AG04449 (cell line): Measurements from ENCODE around the gene MEGF9.

Experiments used
- CTCF ChIA-PET: fragments of 350-600 bp; formaldehyde crosslinking; extraction: SDS; loops from one replicate; lab custom pipeline; 2021; ENCODE audit warnings: antibody characterized with exemption; lab: Yijun Ruan, JAX
- POLR2A ChIA-PET: fragments of 400-600, 350-600 bp; formaldehyde crosslinking; extraction: SDS; loops from one replicate; lab custom pipeline; 2020; ENCODE audit warnings: antibody characterized with exemption, inconsistent platforms; lab: Yijun Ruan, JAX
- DNase-seq: peaks from one replicate; pipeline ENCODE4 v3.0.0-alpha.2; 2010; ENCODE audit warnings: low read depth, low spot score
- H3K4me3 ChIP-seq: 2 replicates; pipeline ENCODE4 v1.5.1; 2011; ENCODE audit warnings: low read depth, mild to moderate bottlenecking, control low read depth, low read length
- TF ChIP-seq, protein P1 (sequence below): IDR thresholded peaks from one replicate; pipeline ENCODE4 v1.5.1; 2011; ENCODE audit warnings: mild to moderate bottlenecking, moderate library complexity, low read length, control low read depth, inconsistent platforms; ENCODE audit not compliant: insufficient read depth; ENCODE audit errors: missing control alignments

MEGF9 gene

DNA sequence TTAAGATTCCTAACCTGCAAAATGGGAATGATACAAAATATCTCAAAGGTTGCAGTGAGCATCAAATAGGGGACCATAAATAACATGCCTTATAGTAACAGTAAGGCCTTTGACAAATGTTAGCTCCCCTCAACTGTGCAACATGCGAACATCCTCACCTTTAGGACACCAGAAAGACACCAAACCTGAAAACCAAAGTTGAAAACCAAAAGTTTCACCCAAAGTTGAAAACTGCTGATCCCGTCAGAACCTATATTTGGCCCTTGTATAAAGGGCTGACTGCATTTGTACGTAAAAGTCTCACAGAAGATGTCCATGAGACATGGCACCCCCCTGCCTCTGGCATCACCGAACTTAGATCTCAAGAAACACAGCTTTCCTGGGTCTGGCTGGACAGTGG, 146.4 kb downstream of the MEGF9 start:
- H3K4me3 ChIP-seq: no peak overlapping the region
- DNase-seq: no peak
- CTCF ChIA-PET: no interaction called here
- POLR2A ChIA-PET: no interaction called here
- TF ChIP-seq, protein P1, sequence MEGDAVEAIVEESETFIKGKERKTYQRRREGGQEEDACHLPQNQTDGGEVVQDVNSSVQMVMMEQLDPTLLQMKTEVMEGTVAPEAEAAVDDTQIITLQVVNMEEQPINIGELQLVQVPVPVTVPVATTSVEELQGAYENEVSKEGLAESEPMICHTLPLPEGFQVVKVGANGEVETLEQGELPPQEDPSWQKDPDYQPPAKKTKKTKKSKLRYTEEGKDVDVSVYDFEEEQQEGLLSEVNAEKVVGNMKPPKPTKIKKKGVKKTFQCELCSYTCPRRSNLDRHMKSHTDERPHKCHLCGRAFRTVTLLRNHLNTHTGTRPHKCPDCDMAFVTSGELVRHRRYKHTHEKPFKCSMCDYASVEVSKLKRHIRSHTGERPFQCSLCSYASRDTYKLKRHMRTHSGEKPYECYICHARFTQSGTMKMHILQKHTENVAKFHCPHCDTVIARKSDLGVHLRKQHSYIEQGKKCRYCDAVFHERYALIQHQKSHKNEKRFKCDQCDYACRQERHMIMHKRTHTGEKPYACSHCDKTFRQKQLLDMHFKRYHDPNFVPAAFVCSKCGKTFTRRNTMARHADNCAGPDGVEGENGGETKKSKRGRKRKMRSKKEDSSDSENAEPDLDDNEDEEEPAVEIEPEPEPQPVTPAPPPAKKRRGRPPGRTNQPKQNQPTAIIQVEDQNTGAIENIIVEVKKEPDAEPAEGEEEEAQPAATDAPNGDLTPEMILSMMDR: no peak

DNA sequence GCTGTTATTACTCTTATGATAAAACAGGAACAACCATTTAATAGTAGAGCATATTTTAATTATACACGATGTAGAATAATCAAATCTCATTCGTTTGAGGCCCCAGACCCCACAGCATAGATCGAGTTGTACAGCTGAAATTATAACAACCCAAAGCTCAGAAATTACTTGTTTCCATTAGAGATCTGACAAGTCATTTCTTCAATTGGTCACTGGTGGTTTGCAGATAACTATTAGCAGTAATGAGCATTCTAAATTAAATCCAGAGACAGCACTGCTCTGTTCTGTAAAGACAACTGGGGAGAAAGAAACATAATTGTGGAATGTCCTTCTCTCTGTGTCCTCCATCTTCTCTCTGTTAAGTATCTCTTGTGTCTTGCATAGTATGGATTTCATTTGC, 147.2 kb downstream of the MEGF9 start:
- TF ChIP-seq, protein P1: no peak
- no peak overlapping the region for H3K4me3 ChIP-seq
- ChIA-PET CTCF (no interaction called here), POLR2A (no interaction called here)
- no peak for DNase-seq

DNA sequence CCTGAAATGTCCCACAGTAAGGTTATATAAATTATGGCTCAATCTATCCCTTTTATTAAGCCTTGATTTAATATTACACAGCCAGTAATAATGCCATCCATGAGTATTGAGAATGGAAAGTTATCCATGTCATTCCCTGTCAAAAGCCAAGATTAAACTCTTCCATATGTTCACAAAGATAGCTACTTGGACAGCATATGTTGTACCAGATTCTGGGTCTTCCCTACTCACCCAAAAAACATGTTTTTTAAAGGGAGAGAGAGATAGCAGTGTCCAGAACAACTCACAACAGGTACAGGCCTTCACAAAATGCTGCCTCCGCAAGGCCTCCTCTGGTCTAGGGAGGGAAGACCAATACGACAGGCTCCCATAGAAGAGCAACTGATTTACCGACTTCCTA, 149.7 kb downstream of the MEGF9 start:
- no peak overlapping the region for H3K4me3 ChIP-seq
- ChIA-PET POLR2A (no interaction called here), CTCF (interaction anchor here (1.8 kb wide), 1 partner anchor 31 kb away, joined by 6 read pairs; no protein-coding TSS in a partner anchor)
- TF ChIP-seq, protein P1: no peak
- no peak for DNase-seq

DNA sequence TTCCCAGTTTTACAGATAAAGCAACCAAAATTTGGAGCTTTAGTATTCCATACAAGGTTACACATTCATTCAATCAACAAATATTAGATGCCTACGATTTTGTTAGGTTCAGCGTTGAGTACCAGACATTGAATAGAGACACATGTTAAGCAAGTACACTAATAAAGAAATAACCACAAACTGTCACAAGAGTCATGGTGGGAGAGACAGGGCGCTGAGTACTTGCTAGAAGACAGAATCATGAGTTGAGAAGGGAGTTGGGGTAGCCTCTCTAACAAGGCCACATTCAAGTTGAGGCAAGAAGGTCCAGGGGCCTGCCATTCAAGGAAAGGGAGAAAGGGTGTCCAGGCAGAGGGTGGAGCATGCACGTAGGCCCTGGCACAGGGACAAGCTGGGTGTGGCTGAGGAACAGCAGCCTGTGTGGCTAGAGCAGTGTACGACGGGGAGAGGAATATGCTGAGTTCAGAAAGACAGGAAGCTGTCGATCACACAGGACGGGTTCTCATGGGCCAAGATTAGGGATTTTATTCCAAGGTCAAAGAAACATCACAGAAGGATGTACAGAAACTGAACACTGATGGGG, 151.3 kb downstream of the MEGF9 start:
- no peak overlapping the region for H3K4me3 ChIP-seq
- CTCF ChIA-PET: interaction anchor here (1.6 kb wide), 1 partner anchor 10 kb away, joined by 5 read pairs; no protein-coding TSS in a partner anchor
- POLR2A ChIA-PET: no interaction called here
- no peak for DNase-seq
- TF ChIP-seq, protein P1: no peak

DNA sequence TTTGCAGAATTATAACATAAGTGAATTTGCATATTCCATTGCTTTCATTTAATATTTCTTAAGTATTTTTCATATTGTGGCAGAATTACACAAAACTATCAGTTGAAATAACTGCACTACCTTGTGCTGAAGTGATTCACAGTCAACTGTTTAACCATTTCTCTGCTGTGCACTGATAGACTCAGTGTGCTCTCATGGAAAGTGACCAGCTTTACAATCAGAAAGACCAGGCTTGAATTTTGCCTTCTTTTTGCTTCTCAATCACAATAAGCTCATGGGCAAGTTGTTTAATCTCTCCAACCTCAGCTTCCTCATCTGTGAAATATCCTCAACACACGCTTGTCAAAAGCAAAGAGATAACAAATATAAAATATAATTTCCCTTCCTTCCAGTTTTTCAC, 152.6 kb downstream of the MEGF9 start:
- no peak overlapping the region for H3K4me3 ChIP-seq
- TF ChIP-seq, protein P1: no peak
- CTCF ChIA-PET: no interaction called here
- DNase-seq: no peak
- POLR2A ChIA-PET: no interaction called here

DNA sequence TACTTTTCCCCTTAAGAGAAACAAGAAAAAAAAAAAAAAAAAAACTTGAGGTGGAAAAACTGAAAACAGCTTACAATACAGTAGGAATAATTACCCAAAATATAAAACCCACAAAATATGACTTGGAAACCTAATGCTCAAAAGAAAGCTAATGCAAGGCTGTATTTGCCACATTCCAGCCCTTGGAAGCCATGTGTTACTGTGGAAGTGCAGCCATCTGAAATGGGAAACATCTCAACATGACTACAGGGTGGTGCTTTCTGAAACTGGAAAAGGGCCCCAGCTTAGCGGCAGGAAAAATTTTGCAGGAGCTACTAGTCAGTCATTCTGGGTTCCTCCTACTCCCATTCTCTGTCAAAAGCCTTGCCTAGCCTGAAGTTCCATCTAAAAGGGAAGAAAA, 154.7 kb downstream of the MEGF9 start:
- ChIA-PET POLR2A (no interaction called here), CTCF (interaction anchor here (1.1 to 1.3 kb wide), 2 partner anchors 13 to 20 kb away, joined by 3 read pairs; no protein-coding TSS in a partner anchor)
- TF ChIP-seq, protein P1: no peak
- no peak for DNase-seq
- no peak overlapping the region for H3K4me3 ChIP-seq
